WTC11 (cell line): ENCODE data around the gene LARP4B. TPM values are rescaled to one million over a fixed set of nuclear protein-coding genes. Genes with fewer than 3 reads are reported as not detected.

Source experiments
- ATAC-seq: fragments of 200-7000 bp; cut with Tn5 transposase; 2 replicates; pipeline ENCODE4 v1.10.0; 2021; ENCODE audit warnings: mild to moderate bottlenecking, moderate library complexity
- CTCF ChIA-PET: fragments of 300-600 bp; sonication (Branson Sonifier 250); formaldehyde crosslinking; loops from one replicate; lab custom pipeline; 2021; ENCODE audit warnings: antibody characterized with exemption; lab: Charles Lee
- POLR2A ChIA-PET: fragments of 350-600 bp; sonication (Branson Sonifier 250); formaldehyde crosslinking; loops from one replicate; lab custom pipeline; 2021; ENCODE audit warnings: antibody characterized with exemption; lab: Charles Lee
- DNase-seq: peaks from one replicate; pipeline ENCODE4 v3.0.0; 2021; ENCODE audit warnings: low spot score
- H3K27ac Mint-ChIP-seq: 2 replicates; pipeline ENCODE4 v1.8.0; 2021; ENCODE audit warnings: mixed read lengths
- H3K27me3 Mint-ChIP-seq: 2 replicates; pipeline ENCODE4 v1.8.0; 2021; ENCODE audit warnings: low read depth, mild to moderate bottlenecking, moderate library complexity, mixed read lengths
- H3K36me3 Mint-ChIP-seq: 2 replicates; pipeline ENCODE4 v1.8.0; 2021; ENCODE audit warnings: mixed read lengths
- H3K4me1 Mint-ChIP-seq: 2 replicates; pipeline ENCODE4 v1.8.0; 2022; ENCODE audit warnings: mixed read lengths
- H3K4me3 Mint-ChIP-seq: 2 replicates; pipeline ENCODE4 v1.8.0; 2021; ENCODE audit warnings: mild to moderate bottlenecking, moderate library complexity, mixed read lengths
- H3K9me3 Mint-ChIP-seq: 2 replicates; pipeline ENCODE4 v1.8.0; 2021; ENCODE audit warnings: mixed read lengths
- ATF1 ChIP-seq: sonication (generic); formaldehyde crosslinking; IDR thresholded peaks from 2 replicates; pipeline ENCODE4 v1.8.1; 2023; ENCODE audit warnings: mild to moderate bottlenecking, moderate library complexity, missing genetic modification reagents
- ESRRA ChIP-seq: sonication (generic); formaldehyde crosslinking; IDR thresholded peaks from 2 replicates; pipeline ENCODE4 v1.8.1; 2022; ENCODE audit warnings: mild to moderate bottlenecking, missing genetic modification reagents, borderline replicate concordance
- FOXJ3 ChIP-seq: sonication (generic); formaldehyde crosslinking; IDR thresholded peaks from 2 replicates; pipeline ENCODE4 v1.9.0; 2021; ENCODE audit warnings: missing genetic modification reagents, mild to moderate bottlenecking, borderline replicate concordance
- GABPB1 ChIP-seq: sonication (generic); formaldehyde crosslinking; IDR thresholded peaks from 2 replicates; pipeline ENCODE4 v1.8.1; 2023; ENCODE audit warnings: mild to moderate bottlenecking, missing genetic modification reagents
- IRF2 ChIP-seq: sonication (generic); formaldehyde crosslinking; IDR thresholded peaks from 2 replicates; pipeline ENCODE4 v1.8.0; 2022; ENCODE audit warnings: low read depth, missing genetic modification reagents, borderline replicate concordance
- JAZF1 ChIP-seq: fragments of 250-450 bp; sonication (Bioruptor Pico); IDR thresholded peaks from 2 replicates; pipeline ENCODE4 v1.9.0; 2021; ENCODE audit warnings: moderate library complexity, mild to moderate bottlenecking, inconsistent platforms
- MYBL2 ChIP-seq: sonication (generic); formaldehyde crosslinking; IDR thresholded peaks from 2 replicates; pipeline ENCODE4 v1.8.1; 2023; ENCODE audit warnings: mild to moderate bottlenecking, moderate library complexity, missing genetic modification reagents
- NFATC4 ChIP-seq: fragments of 250-450 bp; sonication (Bioruptor Pico); IDR thresholded peaks from 2 replicates; pipeline ENCODE4 v1.9.0; 2021; ENCODE audit warnings: mild to moderate bottlenecking
- PRRX2 ChIP-seq: fragments of 250-450 bp; sonication (Bioruptor Pico); IDR thresholded peaks from 2 replicates; pipeline ENCODE4 v1.8.0; 2021; ENCODE audit warnings: mild to moderate bottlenecking
- TEAD4 ChIP-seq: sonication (generic); formaldehyde crosslinking; IDR thresholded peaks from 2 replicates; pipeline ENCODE4 v1.8.0; 2022; ENCODE audit warnings: mild to moderate bottlenecking, missing genetic modification reagents
- ZNF263 ChIP-seq: sonication (generic); formaldehyde crosslinking; IDR thresholded peaks from 2 replicates; pipeline ENCODE4 v1.8.1; 2022; ENCODE audit warnings: low read depth, mild to moderate bottlenecking, moderate library complexity, missing genetic modification reagents
- ZNF416 ChIP-seq: fragments of 250-450 bp; sonication (Bioruptor Pico); IDR thresholded peaks from 2 replicates; pipeline ENCODE4 v1.9.0; 2021; ENCODE audit warnings: mild to moderate bottlenecking, inconsistent platforms
- ZNF671 ChIP-seq: fragments of 250-450 bp; sonication (Bioruptor Pico); IDR thresholded peaks from 2 replicates; pipeline ENCODE4 v1.8.0; 2021; ENCODE audit warnings: mild to moderate bottlenecking
- total RNA-seq: library from RNA; stranded (reverse); gene quantifications from 3 replicates; pipeline ENCODE4 v1.2.3, GENCODE V29; 2021
- TF ChIP-seq, protein P1 (sequence below): sonication (generic); formaldehyde crosslinking; conservative IDR thresholded peaks from 2 replicates; pipeline ENCODE4 v1.8.1; 2023; ENCODE audit warnings: mild to moderate bottlenecking, low read depth, missing genetic modification reagents, moderate library complexity
- TF ChIP-seq, protein P2 (sequence below): fragments of 200-600 bp; IDR thresholded peaks from 2 replicates; pipeline ENCODE4 v1.8.0; 2022; ENCODE audit warnings: antibody characterized with exemption
- TF ChIP-seq, protein P3 (sequence below): sonication (generic); formaldehyde crosslinking; conservative IDR thresholded peaks from 2 replicates; pipeline ENCODE4 v1.8.1; 2022; ENCODE audit warnings: mild to moderate bottlenecking, missing genetic modification reagents
- TF ChIP-seq, protein P4 (sequence below): sonication (generic); formaldehyde crosslinking; IDR thresholded peaks from 2 replicates; pipeline ENCODE4 v1.8.0; 2022; ENCODE audit warnings: mild to moderate bottlenecking, missing genetic modification reagents
- TF ChIP-seq, protein P5 (sequence below): sonication (generic); formaldehyde crosslinking; IDR thresholded peaks from 2 replicates; pipeline ENCODE4 v1.8.0; 2022; ENCODE audit warnings: mild to moderate bottlenecking, missing genetic modification reagents
- TF ChIP-seq, protein P6 (sequence below): fragments of 250-450 bp; sonication (Bioruptor Pico); IDR thresholded peaks from 2 replicates; pipeline ENCODE4 v1.8.0; 2021; ENCODE audit warnings: mild to moderate bottlenecking
- TF ChIP-seq, protein P7 (sequence below): sonication (generic); formaldehyde crosslinking; IDR thresholded peaks from 2 replicates; pipeline ENCODE4 v1.8.0; 2023; ENCODE audit warnings: mild to moderate bottlenecking, missing genetic modification reagents

LARP4B gene
- total RNA-seq, 1 experiment from 2014 or later: 87.1 TPM

- ChIA-PET CTCF (interaction anchor here (1.1 kb wide), 1 partner anchor 31 kb away, joined by 3 read pairs; no protein-coding TSS in a partner anchor), POLR2A (interaction anchor here (0.9 kb wide), 1 partner anchor 33 kb away, joined by 3 read pairs; the partner anchor contains the start of gene GTPBP4)
- Mint-ChIP-seq H3K9me3 (no peaks in the 10 kb centered on the region), H3K4me1 (no peaks in the 10 kb centered on the region), H3K4me3 (no peak overlapping the region), H3K27ac (no peak overlapping the region; the same call in 1 of the 2 replicates), H3K36me3 (no peaks in the 10 kb centered on the region), H3K27me3 (peaks cover 10% of the 10 kb centered on the region)
- no peak for DNase-seq
- no peak for ATAC-seq
- TF ChIP-seq ZNF671 (CRISPR knock-in tag): no peak
- TF ChIP-seq, protein P1, sequence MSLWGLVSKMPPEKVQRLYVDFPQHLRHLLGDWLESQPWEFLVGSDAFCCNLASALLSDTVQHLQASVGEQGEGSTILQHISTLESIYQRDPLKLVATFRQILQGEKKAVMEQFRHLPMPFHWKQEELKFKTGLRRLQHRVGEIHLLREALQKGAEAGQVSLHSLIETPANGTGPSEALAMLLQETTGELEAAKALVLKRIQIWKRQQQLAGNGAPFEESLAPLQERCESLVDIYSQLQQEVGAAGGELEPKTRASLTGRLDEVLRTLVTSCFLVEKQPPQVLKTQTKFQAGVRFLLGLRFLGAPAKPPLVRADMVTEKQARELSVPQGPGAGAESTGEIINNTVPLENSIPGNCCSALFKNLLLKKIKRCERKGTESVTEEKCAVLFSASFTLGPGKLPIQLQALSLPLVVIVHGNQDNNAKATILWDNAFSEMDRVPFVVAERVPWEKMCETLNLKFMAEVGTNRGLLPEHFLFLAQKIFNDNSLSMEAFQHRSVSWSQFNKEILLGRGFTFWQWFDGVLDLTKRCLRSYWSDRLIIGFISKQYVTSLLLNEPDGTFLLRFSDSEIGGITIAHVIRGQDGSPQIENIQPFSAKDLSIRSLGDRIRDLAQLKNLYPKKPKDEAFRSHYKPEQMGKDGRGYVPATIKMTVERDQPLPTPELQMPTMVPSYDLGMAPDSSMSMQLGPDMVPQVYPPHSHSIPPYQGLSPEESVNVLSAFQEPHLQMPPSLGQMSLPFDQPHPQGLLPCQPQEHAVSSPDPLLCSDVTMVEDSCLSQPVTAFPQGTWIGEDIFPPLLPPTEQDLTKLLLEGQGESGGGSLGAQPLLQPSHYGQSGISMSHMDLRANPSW (CRISPR knock-in tag): no peak
- no peak for TF ChIP-seq NFATC4
- TF ChIP-seq ZNF263: no peak
- no peak for TF ChIP-seq GABPB1 (CRISPR knock-in tag)
- no peak for TF ChIP-seq PRRX2 (CRISPR knock-in tag)
- no peak for TF ChIP-seq JAZF1 (CRISPR knock-in tag)
- no peak for TF ChIP-seq FOXJ3 (CRISPR knock-in tag)
- TF ChIP-seq, protein P2, sequence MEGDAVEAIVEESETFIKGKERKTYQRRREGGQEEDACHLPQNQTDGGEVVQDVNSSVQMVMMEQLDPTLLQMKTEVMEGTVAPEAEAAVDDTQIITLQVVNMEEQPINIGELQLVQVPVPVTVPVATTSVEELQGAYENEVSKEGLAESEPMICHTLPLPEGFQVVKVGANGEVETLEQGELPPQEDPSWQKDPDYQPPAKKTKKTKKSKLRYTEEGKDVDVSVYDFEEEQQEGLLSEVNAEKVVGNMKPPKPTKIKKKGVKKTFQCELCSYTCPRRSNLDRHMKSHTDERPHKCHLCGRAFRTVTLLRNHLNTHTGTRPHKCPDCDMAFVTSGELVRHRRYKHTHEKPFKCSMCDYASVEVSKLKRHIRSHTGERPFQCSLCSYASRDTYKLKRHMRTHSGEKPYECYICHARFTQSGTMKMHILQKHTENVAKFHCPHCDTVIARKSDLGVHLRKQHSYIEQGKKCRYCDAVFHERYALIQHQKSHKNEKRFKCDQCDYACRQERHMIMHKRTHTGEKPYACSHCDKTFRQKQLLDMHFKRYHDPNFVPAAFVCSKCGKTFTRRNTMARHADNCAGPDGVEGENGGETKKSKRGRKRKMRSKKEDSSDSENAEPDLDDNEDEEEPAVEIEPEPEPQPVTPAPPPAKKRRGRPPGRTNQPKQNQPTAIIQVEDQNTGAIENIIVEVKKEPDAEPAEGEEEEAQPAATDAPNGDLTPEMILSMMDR: no peak
- TF ChIP-seq, protein P3, sequence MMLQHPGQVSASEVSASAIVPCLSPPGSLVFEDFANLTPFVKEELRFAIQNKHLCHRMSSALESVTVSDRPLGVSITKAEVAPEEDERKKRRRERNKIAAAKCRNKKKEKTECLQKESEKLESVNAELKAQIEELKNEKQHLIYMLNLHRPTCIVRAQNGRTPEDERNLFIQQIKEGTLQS: no peak
- TF ChIP-seq, protein P4, sequence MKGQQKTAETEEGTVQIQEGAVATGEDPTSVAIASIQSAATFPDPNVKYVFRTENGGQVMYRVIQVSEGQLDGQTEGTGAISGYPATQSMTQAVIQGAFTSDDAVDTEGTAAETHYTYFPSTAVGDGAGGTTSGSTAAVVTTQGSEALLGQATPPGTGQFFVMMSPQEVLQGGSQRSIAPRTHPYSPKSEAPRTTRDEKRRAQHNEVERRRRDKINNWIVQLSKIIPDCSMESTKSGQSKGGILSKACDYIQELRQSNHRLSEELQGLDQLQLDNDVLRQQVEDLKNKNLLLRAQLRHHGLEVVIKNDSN (CRISPR knock-in tag): no peak
- TF ChIP-seq TEAD4 (CRISPR knock-in tag): no peak
- TF ChIP-seq, protein P5, sequence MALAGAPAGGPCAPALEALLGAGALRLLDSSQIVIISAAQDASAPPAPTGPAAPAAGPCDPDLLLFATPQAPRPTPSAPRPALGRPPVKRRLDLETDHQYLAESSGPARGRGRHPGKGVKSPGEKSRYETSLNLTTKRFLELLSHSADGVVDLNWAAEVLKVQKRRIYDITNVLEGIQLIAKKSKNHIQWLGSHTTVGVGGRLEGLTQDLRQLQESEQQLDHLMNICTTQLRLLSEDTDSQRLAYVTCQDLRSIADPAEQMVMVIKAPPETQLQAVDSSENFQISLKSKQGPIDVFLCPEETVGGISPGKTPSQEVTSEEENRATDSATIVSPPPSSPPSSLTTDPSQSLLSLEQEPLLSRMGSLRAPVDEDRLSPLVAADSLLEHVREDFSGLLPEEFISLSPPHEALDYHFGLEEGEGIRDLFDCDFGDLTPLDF (CRISPR knock-in tag): no peak
- no peak for TF ChIP-seq ATF1 (CRISPR knock-in tag)
- TF ChIP-seq ZNF416: no peak
- TF ChIP-seq MYBL2 (CRISPR knock-in tag): no peak
- no peak for TF ChIP-seq IRF2 (CRISPR knock-in tag)
- TF ChIP-seq, protein P6, sequence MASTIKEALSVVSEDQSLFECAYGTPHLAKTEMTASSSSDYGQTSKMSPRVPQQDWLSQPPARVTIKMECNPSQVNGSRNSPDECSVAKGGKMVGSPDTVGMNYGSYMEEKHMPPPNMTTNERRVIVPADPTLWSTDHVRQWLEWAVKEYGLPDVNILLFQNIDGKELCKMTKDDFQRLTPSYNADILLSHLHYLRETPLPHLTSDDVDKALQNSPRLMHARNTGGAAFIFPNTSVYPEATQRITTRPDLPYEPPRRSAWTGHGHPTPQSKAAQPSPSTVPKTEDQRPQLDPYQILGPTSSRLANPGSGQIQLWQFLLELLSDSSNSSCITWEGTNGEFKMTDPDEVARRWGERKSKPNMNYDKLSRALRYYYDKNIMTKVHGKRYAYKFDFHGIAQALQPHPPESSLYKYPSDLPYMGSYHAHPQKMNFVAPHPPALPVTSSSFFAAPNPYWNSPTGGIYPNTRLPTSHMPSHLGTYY (CRISPR knock-in tag): no peak
- TF ChIP-seq, protein P7, sequence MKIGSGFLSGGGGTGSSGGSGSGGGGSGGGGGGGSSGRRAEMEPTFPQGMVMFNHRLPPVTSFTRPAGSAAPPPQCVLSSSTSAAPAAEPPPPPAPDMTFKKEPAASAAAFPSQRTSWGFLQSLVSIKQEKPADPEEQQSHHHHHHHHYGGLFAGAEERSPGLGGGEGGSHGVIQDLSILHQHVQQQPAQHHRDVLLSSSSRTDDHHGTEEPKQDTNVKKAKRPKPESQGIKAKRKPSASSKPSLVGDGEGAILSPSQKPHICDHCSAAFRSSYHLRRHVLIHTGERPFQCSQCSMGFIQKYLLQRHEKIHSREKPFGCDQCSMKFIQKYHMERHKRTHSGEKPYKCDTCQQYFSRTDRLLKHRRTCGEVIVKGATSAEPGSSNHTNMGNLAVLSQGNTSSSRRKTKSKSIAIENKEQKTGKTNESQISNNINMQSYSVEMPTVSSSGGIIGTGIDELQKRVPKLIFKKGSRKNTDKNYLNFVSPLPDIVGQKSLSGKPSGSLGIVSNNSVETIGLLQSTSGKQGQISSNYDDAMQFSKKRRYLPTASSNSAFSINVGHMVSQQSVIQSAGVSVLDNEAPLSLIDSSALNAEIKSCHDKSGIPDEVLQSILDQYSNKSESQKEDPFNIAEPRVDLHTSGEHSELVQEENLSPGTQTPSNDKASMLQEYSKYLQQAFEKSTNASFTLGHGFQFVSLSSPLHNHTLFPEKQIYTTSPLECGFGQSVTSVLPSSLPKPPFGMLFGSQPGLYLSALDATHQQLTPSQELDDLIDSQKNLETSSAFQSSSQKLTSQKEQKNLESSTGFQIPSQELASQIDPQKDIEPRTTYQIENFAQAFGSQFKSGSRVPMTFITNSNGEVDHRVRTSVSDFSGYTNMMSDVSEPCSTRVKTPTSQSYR: no peak
- TF ChIP-seq ESRRA (CRISPR knock-in tag): no peak
Measured at GRCh38 chr10:955127-955819, 23.8 kb upstream of the LARP4B start.
